ENCODE results near the gene DPH6. TPM values are rescaled to one million over a fixed set of nuclear protein-coding genes. Genes with fewer than 3 reads are reported as not detected.

Gene DPH6
- total RNA-seq, 2 donors from 2014 or later, result 29.8 to 35.6 TPM

GRCh38 chr15:35535365-35535916, 10.5 kb downstream of the DPH6 start:
- H3K27me3 Mint-ChIP-seq (ENCODE audit: insufficient read depth), result no peaks in the 10 kb centered on the region
- no peaks in the 10 kb centered on the region for H3K4me1 Mint-ChIP-seq
- no peaks in the 10 kb centered on the region for H3K9me3 ChIP-seq (ENCODE audit: control insufficient read depth, low read length)
- H3K4me3 ChIP-seq (ENCODE audit: low read length), result no peak overlapping the region
- 100% methylated on average over 1 of the region's 2 CpGs; no CpG with 5 or more reads in 1 of the 2 experiments for WGBS, 2 experiments (ENCODE audit: insufficient coverage in 1 of 2, insufficient read length in 1 of 2)
- no peak overlapping the region for H3K27ac ChIP-seq (ENCODE audit: low read depth, low read length)
- H3K4me3 Mint-ChIP-seq, result no peak overlapping the region
- TF ChIP-seq, protein P1, sequence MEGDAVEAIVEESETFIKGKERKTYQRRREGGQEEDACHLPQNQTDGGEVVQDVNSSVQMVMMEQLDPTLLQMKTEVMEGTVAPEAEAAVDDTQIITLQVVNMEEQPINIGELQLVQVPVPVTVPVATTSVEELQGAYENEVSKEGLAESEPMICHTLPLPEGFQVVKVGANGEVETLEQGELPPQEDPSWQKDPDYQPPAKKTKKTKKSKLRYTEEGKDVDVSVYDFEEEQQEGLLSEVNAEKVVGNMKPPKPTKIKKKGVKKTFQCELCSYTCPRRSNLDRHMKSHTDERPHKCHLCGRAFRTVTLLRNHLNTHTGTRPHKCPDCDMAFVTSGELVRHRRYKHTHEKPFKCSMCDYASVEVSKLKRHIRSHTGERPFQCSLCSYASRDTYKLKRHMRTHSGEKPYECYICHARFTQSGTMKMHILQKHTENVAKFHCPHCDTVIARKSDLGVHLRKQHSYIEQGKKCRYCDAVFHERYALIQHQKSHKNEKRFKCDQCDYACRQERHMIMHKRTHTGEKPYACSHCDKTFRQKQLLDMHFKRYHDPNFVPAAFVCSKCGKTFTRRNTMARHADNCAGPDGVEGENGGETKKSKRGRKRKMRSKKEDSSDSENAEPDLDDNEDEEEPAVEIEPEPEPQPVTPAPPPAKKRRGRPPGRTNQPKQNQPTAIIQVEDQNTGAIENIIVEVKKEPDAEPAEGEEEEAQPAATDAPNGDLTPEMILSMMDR (conservative IDR thresholded peaks at IDR 0.05), result no peak
- H3K36me3 ChIP-seq (ENCODE audit: control insufficient read depth, insufficient read depth, low read length), result no peaks in the 10 kb centered on the region
- no peaks in the 10 kb centered on the region for H3K9me3 Mint-ChIP-seq
- no peak for DNase-seq
- H3K27me3 ChIP-seq (ENCODE audit: control insufficient read depth, insufficient read depth, low read length, poor library complexity, severe bottlenecking), result no peaks in the 10 kb centered on the region
- H3K4me1 ChIP-seq (ENCODE audit: control insufficient read depth, insufficient read depth, low read length), result no peaks in the 10 kb centered on the region
- no peak overlapping the region for H3K27ac Mint-ChIP-seq
- H3K9ac ChIP-seq (ENCODE audit: extremely low read depth, low read length, poor library complexity, severe bottlenecking), result no peak overlapping the region
- peaks cover 16% of the 10 kb centered on the region for H3K36me3 Mint-ChIP-seq (ENCODE audit: low read depth)

GRCh38 chr15:35533130-35534110, 12.5 kb downstream of the DPH6 start:
- H3K36me3 ChIP-seq (ENCODE audit: control insufficient read depth, insufficient read depth, low read length), result no peaks in the 10 kb centered on the region
- DNase-seq, result no peak
- Mint-ChIP-seq H3K4me1 (no peaks in the 10 kb centered on the region), H3K27ac (no peak overlapping the region), H3K9me3 (peaks cover 7% of the 10 kb centered on the region), H3K4me3 (no peak overlapping the region), H3K36me3 (ENCODE audit: low read depth) (peaks cover 33% of the 10 kb centered on the region), H3K27me3 (ENCODE audit: insufficient read depth) (no peaks in the 10 kb centered on the region)
- WGBS, 2 experiments (ENCODE audit: insufficient coverage in 1 of 2, insufficient read length in 1 of 2), result 96% methylated on average over 2 of the region's 2 CpGs; no CpG with 5 or more reads in 1 of the 2 experiments
- no peak overlapping the region for H3K9ac ChIP-seq (ENCODE audit: extremely low read depth, low read length, poor library complexity, severe bottlenecking)
- no peak overlapping the region for H3K4me3 ChIP-seq (ENCODE audit: low read length)
- H3K27ac ChIP-seq (ENCODE audit: low read depth, low read length), result no peak overlapping the region
- H3K9me3 ChIP-seq (ENCODE audit: control insufficient read depth, low read length), result peaks cover 4% of the 10 kb centered on the region
- no peaks in the 10 kb centered on the region for H3K4me1 ChIP-seq (ENCODE audit: control insufficient read depth, insufficient read depth, low read length)
- TF ChIP-seq, protein P1 (conservative IDR thresholded peaks at IDR 0.05), result no peak
- H3K27me3 ChIP-seq (ENCODE audit: control insufficient read depth, insufficient read depth, low read length, poor library complexity, severe bottlenecking), result no peaks in the 10 kb centered on the region

DNA sequence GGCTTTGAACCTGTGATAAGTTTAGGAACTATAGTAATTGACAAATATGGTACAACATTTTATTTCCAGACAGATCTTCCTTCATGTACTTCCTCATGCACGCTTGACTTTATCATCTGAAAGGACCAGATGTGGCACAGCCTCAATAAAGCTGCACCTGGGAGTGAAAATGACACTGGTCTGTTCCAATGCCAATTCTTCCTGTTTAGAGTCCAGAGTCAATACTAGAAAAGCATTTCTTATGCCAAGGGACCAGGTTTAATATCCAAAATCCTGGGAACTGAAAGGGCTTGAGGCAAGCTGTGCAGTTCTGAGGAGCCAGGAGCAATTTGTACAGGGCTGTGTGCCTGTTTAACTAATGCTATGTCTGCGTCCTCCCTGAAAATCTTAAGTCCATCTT, 15.3 kb downstream of the DPH6 start:
- H3K27ac Mint-ChIP-seq, result no peak overlapping the region
- Histone ChIP-seq H3K36me3 (ENCODE audit: control insufficient read depth, insufficient read depth, low read length) (no peaks in the 10 kb centered on the region), H3K4me3 (ENCODE audit: low read length) (no peak overlapping the region), H3K27ac (ENCODE audit: low read depth, low read length) (no peak overlapping the region), H3K27me3 (ENCODE audit: control insufficient read depth, insufficient read depth, low read length, poor library complexity, severe bottlenecking) (no peaks in the 10 kb centered on the region), H3K9me3 (ENCODE audit: control insufficient read depth, low read length) (peaks cover 4% of the 10 kb centered on the region), H3K9ac (ENCODE audit: extremely low read depth, low read length, poor library complexity, severe bottlenecking) (no peak overlapping the region), H3K4me1 (ENCODE audit: control insufficient read depth, insufficient read depth, low read length) (no peaks in the 10 kb centered on the region)
- 86 to 100% methylated on average over 1 to 2 of the region's 2 CpGs for WGBS, 2 experiments (ENCODE audit: insufficient coverage in 1 of 2, insufficient read length in 1 of 2)
- no peak for DNase-seq
- H3K9me3 Mint-ChIP-seq, result peaks cover 7% of the 10 kb centered on the region
- H3K4me3 Mint-ChIP-seq, result no peak overlapping the region
- no peaks in the 10 kb centered on the region for H3K4me1 Mint-ChIP-seq
- H3K27me3 Mint-ChIP-seq (ENCODE audit: insufficient read depth), result no peaks in the 10 kb centered on the region
- peaks cover 31% of the 10 kb centered on the region for H3K36me3 Mint-ChIP-seq (ENCODE audit: low read depth)
- TF ChIP-seq, protein P1 (conservative IDR thresholded peaks at IDR 0.05), result no peak
